Left ventricle myocardium superior (tissue), 1 donor: ENCODE results near the gene ESRRB. TPM values are rescaled to one million over a fixed set of nuclear protein-coding genes. Genes with fewer than 3 reads are reported as not detected.

Source experiments
- ATAC-seq: fragments of 200-7000 bp; cut with Tn5 transposase; one replicate; pipeline ENCODE4 v1.9.1; 2020; ENCODE audit warnings: mild to moderate bottlenecking, moderate library complexity
- DNase-seq: peaks from one replicate; pipeline ENCODE4 v3.0.0-alpha.2; 2020
- intact Hi-C: fragments of 100-400 bp; cut with micrococcal nuclease; formaldehyde crosslinking; loops from one replicate; pipeline ENCODE4 v1.11.0; 2022
- total RNA-seq: library from RNA; stranded (reverse); fragmentation: NEBNext Ultra II Directional; extraction: Animal tissue kit (Norgen Biotek cat#: 25700); gene quantifications from one replicate; pipeline ENCODE4 v1.2.1, GENCODE V29; 2021
- donor health status: DM: no; HTN: yes; CAD: no; lungs with severe emphysema.

ESRRB gene
- total RNA-seq, 1 donor from 2014 or later = 4.6 TPM

DNA sequence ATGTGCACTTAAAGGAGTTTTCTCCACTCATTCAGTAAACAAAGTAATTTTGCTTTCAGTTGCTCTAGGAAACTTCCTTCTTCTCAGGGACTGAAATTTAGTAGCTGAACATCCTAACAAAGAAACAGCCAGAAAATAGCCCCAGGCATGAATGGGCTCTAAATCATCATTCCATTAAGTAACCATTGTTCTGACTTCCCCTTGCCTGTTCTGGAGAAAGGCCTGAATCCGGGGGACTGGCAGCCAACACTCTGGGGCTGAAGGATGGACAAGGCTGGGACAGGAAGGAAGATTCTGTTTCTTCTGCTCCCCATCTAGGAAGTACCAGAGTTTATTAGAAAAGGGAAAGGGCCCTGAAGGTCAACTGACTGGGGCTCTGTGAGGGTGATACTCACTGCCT is 104.5 kb downstream of the ESRRB start:
- ATAC-seq = no peak
- intact Hi-C loops = no loop called here
- no peak for DNase-seq

DNA sequence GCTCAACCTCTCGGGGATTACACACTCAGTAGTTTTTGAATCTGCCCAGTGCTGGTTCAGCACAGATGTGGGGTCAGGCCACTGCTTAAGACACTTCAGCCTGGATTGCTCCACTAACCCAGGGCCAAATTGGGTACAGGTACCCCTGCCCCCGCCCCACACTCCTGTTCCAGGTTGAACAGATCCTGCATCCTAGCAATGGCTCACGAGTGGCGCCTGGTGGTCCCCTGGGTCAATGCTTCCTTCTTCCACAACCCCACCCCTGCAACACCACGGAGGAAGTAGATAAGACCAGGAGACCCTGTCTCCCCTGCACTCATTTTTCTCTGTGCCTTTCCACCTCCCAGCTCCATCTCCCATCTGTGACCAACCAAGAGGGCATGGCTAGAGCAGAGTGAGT is 108.4 kb downstream of the ESRRB start:
- DNase-seq = no peak
- ATAC-seq = no peak
- intact Hi-C loops = no loop called here

DNA sequence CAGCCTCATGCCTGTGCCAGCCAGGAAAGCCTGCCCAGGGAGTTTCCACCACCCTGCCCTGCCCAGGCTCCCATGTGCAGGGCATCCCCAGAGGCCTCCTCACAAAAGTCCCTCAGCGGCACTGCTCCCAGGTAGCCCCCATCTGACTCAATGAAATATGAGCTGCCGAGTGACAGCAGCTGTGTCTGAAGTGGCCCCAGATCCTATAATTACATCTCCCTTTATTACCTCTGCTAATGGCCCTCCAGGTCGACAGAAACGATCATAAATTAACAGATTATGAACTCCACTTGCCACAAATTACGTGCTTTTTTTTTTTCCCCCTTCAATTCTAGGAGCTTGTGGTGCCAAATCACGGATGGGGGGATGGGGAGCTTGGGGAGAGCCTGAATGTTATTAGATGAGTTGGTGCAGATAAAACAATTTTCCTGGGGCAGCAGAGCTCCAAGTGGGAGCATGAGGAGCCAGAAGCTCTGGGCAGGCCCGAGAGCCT is 110.4 kb downstream of the ESRRB start:
- intact Hi-C loops = no loop called here
- ATAC-seq (no peak), DNase-seq (no peak)

DNA sequence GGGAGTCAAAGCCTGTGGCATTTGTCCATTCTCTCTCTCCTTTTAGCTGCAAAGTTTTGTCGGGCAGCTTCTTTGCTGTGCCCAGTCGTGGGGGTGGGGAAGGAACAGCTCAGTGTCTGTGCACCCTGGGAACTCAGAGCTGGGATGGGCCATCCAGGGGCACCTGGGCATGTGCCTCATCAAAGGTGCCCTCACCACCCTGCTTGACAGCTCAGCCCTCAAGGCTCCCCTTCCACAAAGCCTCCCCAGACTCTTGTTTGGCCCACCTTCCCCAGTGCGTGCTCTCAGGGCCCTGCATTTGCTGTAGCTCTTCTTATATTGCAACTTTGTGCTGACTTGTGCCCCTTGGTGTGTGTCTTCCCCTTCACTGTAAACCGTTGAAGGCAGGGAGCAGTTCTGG is 112.6 kb downstream of the ESRRB start:
- intact Hi-C loops = no loop called here
- no peak for DNase-seq
- ATAC-seq = no peak

DNA sequence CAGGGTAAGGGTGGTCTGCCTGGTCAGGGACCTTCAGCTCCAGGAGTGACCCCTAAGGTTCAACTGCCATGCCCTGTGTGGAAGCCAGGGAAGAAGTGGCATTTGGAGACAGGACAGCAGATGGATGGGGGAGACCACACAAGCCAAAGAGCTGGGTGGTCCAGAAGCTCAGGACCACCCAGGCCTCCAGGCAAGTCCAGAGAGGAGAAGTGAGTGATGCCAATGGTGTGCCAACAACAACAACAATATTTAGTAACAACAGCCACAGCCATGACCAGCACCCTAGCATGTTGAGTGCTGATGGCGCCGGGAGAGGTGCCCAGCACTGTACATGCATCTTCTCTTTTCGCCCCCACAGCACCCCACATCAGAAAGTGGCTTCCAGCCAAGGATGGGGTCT is 113.7 kb downstream of the ESRRB start:
- DNase-seq (no peak), ATAC-seq (no peak)
- intact Hi-C loops = no loop called here

DNA sequence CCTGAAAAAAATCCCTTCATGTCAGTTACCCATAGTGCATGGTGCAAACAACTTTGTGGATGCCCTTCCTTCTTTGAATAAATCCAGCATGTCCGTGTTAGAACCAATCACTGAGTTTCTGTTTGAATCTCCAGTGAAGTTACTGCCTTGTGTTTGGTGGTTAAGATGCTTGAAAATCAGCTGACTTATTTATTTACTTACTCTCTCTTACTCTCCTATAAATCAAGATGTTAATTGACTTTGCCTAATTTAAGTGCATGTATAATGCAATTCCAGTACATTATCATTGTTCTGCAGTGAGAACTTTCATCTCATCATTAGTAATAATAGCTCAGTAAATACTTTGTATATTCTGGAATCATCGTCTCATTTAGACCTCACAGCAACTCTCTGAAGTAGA is 114.2 kb downstream of the ESRRB start:
- ATAC-seq (no peak), DNase-seq (no peak)
- intact Hi-C loops = no loop called here

DNA sequence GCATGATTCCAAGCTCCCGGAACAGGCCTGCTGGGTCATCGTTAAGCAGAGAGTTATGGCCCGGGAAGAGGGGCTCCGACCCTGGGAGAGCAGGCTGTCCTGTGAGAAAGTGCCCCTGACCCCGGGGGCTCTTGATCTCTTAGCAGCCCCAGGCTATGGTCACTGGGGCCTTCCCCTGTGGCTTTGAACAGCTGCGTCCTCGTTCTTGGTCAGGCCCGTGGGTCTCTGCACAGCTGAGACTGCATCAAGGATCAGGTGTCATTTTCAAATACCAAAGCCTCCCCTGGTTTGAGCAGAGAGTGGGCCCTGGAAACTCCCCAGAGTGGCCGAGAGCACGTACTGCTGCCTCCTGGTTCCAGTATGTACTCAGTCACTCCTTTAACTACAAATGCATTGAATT is 114.8 kb downstream of the ESRRB start:
- no peak for ATAC-seq
- intact Hi-C loops = no loop called here

DNA sequence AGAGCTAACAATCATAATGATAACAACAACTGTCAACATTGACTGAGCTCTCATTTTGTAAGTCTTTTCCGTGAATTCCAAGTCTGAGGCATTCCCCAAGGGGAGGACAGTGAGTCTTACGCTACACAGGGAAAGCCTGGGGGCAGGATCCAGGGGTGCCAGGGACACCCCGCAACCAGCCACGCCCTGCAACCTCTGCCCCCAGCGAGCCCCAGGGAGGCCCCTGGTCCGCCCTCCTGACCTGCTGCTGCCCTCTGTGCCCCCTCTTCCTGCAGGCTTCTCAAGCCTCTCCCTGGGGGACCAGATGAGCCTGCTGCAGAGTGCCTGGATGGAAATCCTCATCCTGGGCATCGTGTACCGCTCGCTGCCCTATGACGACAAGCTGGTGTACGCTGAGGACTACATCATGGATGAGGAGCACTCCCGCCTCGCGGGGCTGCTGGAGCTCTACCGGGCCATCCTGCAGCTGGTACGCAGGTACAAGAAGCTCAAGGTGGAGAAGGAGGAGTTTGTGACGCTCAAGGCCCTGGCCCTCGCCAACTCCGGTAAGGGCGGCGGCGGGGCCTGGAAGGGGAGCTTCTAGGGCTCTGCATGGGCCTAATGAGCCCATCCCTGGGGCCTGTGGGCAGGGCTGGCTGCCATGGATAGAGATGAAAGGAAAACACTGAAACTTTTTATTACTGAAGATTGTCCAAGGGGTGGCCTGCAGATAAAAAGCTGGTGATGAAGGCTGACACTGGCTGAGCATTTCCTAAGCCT is 115.4 kb downstream of the ESRRB start:
- intact Hi-C loops = no loop called here
- DNase-seq (no peak), ATAC-seq (no peak)

More for the DNA sequence above, 114.8 kb downstream of the ESRRB start:
- DNase-seq = no peak

DNA sequence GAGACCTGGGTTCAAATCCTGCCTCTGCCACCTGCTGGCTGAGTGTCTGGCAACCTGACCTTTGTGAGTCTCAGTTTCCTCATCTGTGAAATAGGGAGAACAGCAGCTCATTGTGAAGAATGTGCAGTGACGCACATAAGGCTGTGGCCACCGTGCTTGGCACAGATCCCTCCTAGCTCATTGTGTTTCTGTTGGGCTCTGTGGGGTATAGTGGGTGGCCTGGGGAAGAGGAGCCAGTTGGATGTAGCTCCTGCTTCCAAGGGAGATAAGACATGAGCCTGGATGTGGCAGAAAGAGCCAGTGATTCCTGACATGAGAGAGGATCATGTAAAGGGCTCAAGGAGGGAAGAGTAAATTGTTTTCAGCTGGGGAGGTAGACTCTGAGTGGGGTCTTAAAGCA is 120.0 kb downstream of the ESRRB start:
- ATAC-seq = no peak
- intact Hi-C loops = no loop called here
- DNase-seq = no peak

DNA sequence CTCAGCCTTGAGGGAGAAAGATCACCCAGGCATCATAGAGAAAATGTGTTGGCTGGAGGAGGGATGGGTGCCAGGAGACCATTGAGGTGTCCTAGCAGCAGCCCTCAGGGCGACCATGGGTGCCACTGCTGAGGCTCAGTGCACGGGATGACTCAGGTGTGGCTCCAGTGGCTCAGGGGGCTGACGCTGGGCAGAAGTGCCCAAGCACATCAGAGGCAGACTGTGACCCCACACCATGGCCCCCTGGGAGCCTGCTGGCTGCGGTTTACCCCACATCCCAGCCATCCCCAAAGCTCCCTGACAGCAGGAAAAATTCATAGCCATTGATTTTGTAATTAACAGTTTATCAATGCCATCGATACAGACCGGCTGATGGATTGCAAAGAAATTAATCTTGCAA is 120.7 kb downstream of the ESRRB start:
- ATAC-seq (no peak), DNase-seq (no peak)
- intact Hi-C loops = no loop called here

DNA sequence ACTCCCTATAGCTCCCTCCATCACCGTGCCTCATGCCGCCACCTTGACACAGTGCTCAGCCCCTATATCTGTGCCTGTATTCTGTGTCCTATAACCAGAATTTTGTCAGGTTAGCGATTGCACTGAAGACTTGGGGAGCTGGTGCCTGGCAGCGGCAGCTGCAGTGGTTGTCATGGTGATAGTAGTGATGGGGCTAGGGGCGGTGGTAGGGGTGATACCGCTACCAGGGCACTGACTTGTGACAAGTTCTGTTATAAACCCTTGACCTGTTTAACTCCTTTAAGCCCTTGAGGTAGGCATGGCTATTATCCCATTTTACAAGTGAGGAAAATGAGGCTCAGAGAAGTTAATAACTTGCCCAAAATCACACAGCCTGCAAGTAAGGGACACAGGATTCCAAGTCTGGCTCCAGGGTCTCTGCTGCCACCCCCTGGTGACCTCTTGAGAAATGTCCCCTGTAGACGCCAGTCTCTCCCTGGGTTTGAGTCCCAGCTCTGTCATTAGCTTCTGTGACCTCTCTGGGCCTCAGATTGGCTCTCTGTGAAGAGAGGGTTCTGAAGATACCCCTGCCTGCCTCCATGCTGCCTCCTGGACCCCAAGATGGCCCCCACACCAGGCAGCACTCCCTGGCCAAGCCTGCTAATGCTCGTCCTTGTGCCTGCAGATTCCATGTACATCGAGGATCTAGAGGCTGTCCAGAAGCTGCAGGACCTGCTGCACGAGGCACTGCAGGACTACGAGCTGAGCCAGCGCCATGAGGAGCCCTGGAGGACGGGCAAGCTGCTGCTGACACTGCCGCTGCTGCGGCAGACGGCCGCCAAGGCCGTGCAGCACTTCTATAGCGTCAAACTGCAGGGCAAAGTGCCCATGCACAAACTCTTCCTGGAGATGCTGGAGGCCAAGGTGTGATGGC is 121.9 kb downstream of the ESRRB start:
- DNase-seq = no peak
- intact Hi-C loops = no loop called here
- ATAC-seq = no peak

DNA sequence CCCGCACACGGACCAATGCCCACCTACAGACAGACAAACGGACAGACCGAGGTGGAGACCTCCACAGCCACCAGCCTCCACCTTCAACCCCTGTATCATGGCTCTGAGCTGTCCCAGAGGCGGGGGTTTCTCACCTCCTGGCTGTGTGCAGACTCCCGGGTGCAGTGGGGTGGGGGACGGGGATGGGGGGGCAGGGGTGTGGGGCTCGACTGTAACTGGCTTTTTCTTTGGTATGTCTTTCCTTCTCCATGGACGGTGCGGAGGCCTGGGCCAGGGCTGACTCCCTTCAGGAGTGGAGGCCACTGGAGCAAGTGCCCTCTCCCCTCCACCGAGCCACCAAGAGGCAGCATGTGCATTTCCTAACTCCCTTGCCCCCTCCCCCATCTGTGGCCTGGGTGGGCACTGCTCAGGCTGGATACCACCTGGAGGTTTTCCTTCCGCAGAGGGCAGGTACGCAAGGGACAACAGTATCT is 122.6 kb downstream of the ESRRB start:
- ATAC-seq (no peak), DNase-seq (no peak)
- intact Hi-C loops = no loop called here

DNA sequence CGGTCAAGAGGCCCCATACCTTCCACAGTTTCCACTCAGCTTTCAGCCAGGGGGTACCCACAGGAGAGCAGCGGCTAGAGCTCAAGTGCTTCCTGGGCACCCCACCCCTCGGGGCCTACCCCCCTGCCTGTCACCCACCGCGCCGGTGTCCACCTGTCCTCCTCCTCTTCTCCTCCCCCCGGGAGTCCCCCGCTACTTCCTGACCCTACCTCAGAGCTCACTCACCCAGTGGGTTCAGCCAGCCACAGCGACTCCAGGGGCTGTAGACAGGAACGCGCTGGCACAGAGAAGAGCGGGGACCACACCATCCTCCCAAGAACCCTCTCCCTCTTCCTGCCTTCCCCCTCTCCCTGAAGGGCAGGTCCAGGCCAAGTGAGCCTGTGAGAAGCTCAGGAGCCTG is 123.0 kb downstream of the ESRRB start:
- DNase-seq (no peak), ATAC-seq (no peak)
- intact Hi-C loops = no loop called here

DNA sequence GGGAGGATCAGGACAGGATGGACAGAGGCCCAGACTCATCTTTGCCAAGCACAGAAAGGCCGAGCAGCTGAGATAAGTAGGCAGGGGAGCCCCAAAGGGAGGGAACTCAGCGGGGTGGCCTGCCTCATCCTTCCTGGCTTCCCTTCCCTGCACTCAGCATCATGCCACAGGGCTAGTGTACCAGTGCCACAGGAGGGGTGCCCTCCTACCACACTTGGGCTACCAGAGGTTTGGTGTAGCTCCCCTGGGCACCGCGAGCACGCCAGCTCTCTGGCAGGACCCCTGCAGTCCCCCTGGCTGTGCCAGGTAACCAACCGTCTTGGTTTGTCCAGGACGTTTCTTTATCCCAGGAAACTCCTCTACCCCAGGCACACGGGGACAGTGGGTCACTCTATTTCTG is 123.5 kb downstream of the ESRRB start:
- DNase-seq (no peak), ATAC-seq (no peak)
- intact Hi-C loops = no loop called here

DNA sequence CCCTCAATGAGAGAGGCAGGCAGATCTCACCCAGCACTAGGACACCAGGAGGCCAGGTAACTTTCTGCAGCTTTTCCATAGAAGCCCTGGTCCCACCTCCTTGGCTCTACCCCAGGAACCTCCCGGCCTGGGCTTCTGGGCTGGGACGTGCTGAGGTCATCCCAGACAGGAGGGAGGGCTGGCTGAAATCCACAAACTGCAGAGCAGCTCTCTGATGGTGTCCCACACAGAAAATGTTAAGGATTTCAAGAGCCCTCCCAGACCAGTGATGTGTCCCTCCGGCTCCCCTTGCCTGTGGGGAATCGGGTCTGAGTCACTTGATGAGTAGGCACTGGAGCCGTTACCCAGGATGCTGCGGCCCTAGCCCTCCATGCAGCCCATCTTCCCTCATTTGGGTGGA is 124.1 kb downstream of the ESRRB start:
- DNase-seq = peak; percentile 52
- peak; percentile 81 for ATAC-seq
- intact Hi-C loops = no loop called here

DNA sequence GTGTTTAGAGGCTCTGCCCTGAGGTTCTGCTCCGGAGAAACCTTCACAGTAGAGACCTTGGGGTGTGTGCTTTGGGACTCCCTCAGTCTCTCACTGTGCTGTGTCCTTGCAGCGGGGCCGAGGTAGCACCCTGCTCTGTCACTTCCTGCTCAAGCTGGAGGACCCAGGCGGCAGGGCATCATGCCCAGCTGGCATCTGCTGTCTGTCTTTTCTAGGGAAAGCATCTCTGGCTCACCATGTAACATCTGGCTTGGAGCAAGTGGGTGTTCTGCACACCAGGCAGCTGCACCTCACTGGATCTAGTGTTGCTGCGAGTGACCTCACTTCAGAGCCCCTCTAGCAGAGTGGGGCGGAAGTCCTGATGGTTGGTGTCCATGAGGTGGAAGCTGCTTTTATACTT is 124.5 kb downstream of the ESRRB start:
- ATAC-seq = peak; percentile 27
- intact Hi-C loops = no loop called here
- DNase-seq = no peak

DNA sequence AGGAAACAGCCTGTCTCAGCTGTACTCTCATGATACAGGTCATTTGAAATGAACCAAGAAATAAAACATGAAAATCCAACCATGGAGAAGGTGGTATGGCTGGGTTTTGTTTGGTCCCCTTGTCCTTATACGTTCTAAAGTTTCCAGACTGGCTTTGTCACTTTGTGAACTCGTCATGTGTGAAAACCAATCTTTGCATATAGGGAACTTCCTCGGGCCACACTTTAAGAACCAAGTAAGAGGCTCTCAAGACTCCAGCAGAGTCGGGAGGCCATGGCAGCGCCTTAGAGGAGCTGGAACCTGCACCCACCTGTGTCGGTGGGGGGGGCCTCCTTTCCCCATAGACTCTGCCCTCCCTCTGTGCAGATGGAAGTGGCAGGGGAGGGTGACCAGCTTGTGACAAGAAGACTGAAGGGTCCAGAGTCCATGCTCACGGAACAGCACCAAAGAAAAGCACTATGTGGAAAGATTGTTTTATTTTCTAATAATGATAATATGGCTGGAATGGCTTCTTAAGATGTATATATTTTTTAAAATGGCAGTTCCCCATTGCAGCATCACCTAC is 125.3 kb downstream of the ESRRB start:
- ATAC-seq = no peak
- DNase-seq = no peak
- intact Hi-C loops = no loop called here

DNA sequence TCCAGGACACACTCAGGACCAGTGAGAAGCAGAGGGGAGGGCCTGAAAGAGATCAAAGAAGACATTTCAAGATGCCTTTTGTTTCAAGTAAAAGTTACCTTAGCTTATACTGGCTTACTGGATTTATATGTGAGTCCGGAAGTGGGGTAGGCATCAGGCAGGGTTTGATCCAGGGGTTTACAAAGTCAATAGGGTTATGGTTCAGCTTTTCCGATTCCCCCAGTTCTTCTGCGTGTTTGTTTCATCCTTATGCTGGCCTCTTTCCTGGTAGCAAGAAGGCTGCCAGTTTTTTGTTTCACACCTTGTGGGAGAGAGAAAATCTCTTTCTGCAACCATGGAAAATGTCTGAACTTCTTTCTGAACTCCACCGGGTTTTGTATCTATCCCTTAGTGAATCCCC is 126.3 kb downstream of the ESRRB start:
- intact Hi-C loops = no loop called here
- DNase-seq (no peak), ATAC-seq (no peak)

DNA sequence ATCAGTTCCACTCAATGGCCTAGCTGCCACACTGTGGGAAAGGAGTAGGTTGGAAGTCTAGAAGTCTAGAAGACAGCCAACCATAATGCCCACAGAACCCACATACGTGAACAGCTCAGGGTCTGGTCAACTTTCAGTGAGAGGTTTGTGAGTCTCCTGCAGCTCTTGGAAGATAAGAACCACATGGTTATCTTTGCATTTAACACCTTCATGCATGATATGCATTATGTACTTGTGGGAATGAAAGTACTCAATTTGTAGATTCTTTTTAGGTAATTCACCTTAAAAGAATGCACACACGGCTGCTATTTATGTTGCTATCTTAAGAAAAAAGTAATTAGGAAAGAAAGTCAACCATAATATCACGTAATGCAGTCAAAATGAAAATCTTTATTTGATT is 126.7 kb downstream of the ESRRB start:
- ATAC-seq (no peak), DNase-seq (no peak)
- intact Hi-C loops = no loop called here

DNA sequence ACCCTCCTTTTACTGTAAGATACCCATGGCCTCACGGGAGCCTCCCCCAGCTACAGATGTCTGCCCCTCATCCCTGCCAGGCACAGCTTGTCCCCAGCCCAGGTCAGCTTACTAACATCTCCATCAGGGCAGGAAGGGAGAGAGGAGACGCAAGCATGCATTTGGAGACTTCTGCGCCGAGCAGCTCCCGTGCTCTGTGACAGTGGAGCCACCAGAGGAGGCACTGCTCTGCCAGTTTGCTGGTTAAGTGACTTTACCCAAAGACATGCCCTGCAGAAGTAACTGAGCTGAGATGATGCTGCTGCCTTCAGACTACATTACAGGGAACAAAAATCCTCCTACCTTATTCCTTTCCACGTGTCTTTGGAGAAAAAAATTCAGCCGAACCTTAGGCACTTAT is 133.4 kb downstream of the ESRRB start:
- DNase-seq (no peak), ATAC-seq (no peak)

More for the DNA sequence above, 133.4 kb downstream of the ESRRB start:
- intact Hi-C loops = no loop called here
